Stimulated activated CD8-positive, alpha-beta memory T cell treated with anti-CD3 and anti-CD28 coated beads, Interleukin-15, amount 100 ng/mL, for 1 hour (primary cell): ENCODE results near the gene CCR7.
"Not testable (repeated sequence)": the region's sequence is repeated elsewhere in the genome, so short reads cannot be mapped to it uniquely, and the experiment has no call there.

Source experiments
- DNase-seq: peaks from one replicate; pipeline ENCODE4 v3.0.0-alpha.2; 2020; ENCODE audit warnings: low read depth

The CCR7 gene

GRCh38 chr17:40551091-40551878 is 14.0 kb downstream of the CCR7 start:
- DNase-seq: no peak

GRCh38 chr17:40550608-40551007 is 14.7 kb downstream of the CCR7 start:
- DNase-seq: no peak

- DNase-seq: no peak
Observed at GRCh38 chr17:40548982-40549685, 16.1 kb downstream of the CCR7 start.

- no peak for DNase-seq
Observed at GRCh38 chr17:40548491-40548981, 16.7 kb downstream of the CCR7 start.

- no peak for DNase-seq
Observed at GRCh38 chr17:40547785-40548478, 17.3 kb downstream of the CCR7 start.

- DNase-seq: no peak
Observed at GRCh38 chr17:40547079-40547784, 18.0 kb downstream of the CCR7 start.

- not testable (repeated sequence) for DNase-seq
Observed at GRCh38 chr17:40546497-40546896, 18.8 kb downstream of the CCR7 start.

GRCh38 chr17:40545660-40546059 is 19.6 kb downstream of the CCR7 start:
- no peak for DNase-seq

GRCh38 chr17:40542558-40543411 is 22.5 kb downstream of the CCR7 start:
- DNase-seq: no peak

- no peak for DNase-seq
Observed at GRCh38 chr17:40541873-40542557, 23.3 kb downstream of the CCR7 start.

- DNase-seq: no peak
Observed at GRCh38 chr17:40541060-40541872, 24.0 kb downstream of the CCR7 start.

- no peak for DNase-seq
Observed at GRCh38 chr17:40540448-40540847, 24.8 kb downstream of the CCR7 start.

- no peak for DNase-seq
Observed at GRCh38 chr17:40539711-40540411, 25.4 kb downstream of the CCR7 start.

- no peak for DNase-seq
Observed at GRCh38 chr17:40538936-40539705, 26.2 kb downstream of the CCR7 start.

- no peak for DNase-seq
Observed at GRCh38 chr17:40538019-40538935, 27.0 kb downstream of the CCR7 start.

GRCh38 chr17:40536295-40537171 is 28.7 kb downstream of the CCR7 start:
- no peak for DNase-seq
